Measurements from ENCODE around the gene BANP.

Gene BANP

DNA sequence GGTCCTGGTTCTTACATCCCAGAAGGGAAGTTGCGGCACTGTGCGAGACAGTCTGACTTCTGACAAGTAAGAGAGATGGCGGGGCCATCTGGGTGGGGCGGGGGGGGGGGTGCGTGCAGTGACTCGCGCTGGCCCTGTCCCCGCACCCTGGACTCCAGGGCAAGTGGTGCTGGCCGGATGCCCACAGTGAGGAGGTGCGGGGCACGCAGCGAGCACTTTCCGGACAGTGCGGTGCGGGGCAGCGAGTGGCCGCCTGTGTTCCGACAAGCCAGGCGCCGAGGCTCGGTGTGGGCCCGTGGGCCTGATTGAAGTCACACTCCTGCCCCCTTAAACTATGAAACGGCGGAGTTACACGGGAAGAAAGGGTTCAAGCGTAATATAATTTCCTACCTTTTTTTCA is 106.4 kb downstream of the BANP start:
- Histone ChIP-seq H3K9me3 (ENCODE audit: control insufficient read depth in 1 of 2, low read length in 2 of 2) (no peaks in the 10 kb centered on the region), H3K9ac (ENCODE audit: low read depth in 1 of 2, low read length in 2 of 2) (no peak overlapping the region), H3K4me3 (ENCODE audit: low read depth in 1 of 2, low read length in 2 of 2) (no peak overlapping the region), H3K36me3 (ENCODE audit: control insufficient read depth in 1 of 2, insufficient read depth in 2 of 2, low read length in 2 of 2) (peaks cover 10 to 31% of the 10 kb centered on the region in 2 donors), H3K4me1 (ENCODE audit: control insufficient read depth in 1 of 2, insufficient read depth in 2 of 2, low read length in 2 of 2) (no peaks in the 10 kb centered on the region), H3K27ac (ENCODE audit: low read depth, low read length) (no peak overlapping the region), H3K27me3 (ENCODE audit: control insufficient read depth in 1 of 2, insufficient read depth in 2 of 2, low read length in 2 of 2) (no peaks in the 10 kb centered on the region)

DNA sequence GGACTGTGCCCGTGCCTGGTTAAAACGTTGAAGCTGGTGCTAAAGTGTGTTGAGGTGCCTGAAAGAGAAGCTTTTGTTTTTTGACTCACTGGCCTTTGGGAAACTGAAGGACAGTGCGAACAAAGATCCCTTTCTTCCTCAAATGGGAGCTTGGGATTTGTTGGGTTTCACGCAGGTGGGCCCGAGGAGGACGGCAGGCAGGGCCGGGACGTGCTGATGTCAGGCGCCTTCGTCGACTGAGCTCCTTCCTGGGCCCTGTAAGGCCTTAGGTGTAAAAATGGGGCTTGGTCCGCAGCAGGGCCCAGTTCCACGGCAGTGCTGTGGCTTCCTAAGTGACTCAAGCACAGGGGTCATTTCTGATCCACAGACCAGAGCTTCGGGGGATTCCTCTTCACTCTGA is 106.9 kb downstream of the BANP start:
- Histone ChIP-seq H3K27ac (ENCODE audit: low read depth, low read length) (no peak overlapping the region), H3K9me3 (ENCODE audit: control insufficient read depth in 1 of 2, low read length in 2 of 2) (no peaks in the 10 kb centered on the region), H3K9ac (ENCODE audit: low read depth in 1 of 2, low read length in 2 of 2) (no peak overlapping the region), H3K4me1 (ENCODE audit: control insufficient read depth in 1 of 2, insufficient read depth in 2 of 2, low read length in 2 of 2) (no peaks in the 10 kb centered on the region), H3K27me3 (ENCODE audit: control insufficient read depth in 1 of 2, insufficient read depth in 2 of 2, low read length in 2 of 2) (no peaks in the 10 kb centered on the region), H3K36me3 (ENCODE audit: control insufficient read depth in 1 of 2, insufficient read depth in 2 of 2, low read length in 2 of 2) (peaks cover 9 to 31% of the 10 kb centered on the region in 2 donors), H3K4me3 (ENCODE audit: low read depth in 1 of 2, low read length in 2 of 2) (no peak overlapping the region)

- peaks cover 9 to 37% of the 10 kb centered on the region in 2 donors for H3K36me3 ChIP-seq (ENCODE audit: control insufficient read depth in 1 of 2, insufficient read depth in 2 of 2, low read length in 2 of 2)
- no peak overlapping the region for H3K9ac ChIP-seq (ENCODE audit: low read depth in 1 of 2, low read length in 2 of 2)
Measured at GRCh38 chr16:88058817-88059216, 107.6 kb downstream of the BANP start.

DNA sequence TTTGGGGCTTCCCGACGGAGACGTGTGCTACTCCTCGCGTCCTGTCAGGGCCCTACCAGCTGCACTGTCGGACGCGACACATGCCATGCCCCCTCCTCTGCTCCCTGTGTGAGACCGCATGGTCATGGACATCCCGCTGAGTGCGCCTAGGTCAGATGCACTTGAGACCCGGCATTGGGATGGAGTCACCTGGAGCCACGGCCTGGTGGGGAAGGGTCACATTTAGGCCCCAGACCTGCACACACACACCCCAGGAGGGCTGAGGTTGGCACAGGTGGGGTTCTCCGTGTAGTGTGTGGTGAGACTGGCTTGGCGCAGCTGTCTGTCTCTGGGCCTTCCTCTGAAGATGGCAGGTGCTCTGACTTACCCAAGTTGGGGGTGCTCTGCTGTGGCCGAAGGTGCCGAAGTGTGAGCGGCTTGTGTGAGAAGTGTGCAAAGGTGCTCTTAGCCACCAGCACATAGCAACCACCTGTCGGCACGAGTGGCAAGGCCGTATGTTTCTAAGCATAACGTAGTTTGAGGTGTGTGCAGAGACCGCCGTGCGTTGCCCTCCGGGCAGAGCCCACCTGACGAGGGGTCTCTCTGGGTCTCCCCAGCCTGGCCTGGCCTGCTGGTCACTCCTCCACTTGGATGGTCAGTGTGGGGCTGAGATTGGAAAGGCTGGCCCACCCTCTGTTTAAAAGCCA is 108.6 kb downstream of the BANP start:
- Histone ChIP-seq H3K9ac (ENCODE audit: low read depth in 1 of 2, low read length in 2 of 2) (no peak overlapping the region), H3K36me3 (ENCODE audit: control insufficient read depth in 1 of 2, insufficient read depth in 2 of 2, low read length in 2 of 2) (peaks cover 11 to 41% of the 10 kb centered on the region in 2 donors), H3K4me3 (ENCODE audit: low read depth in 1 of 2, low read length in 2 of 2) (no peak overlapping the region)

More at GRCh38 chr16:88058817-88059216, 107.6 kb downstream of the BANP start:
- no peaks in the 10 kb centered on the region for H3K4me1 ChIP-seq (ENCODE audit: control insufficient read depth in 1 of 2, insufficient read depth in 2 of 2, low read length in 2 of 2)
- no peaks in the 10 kb centered on the region for H3K27me3 ChIP-seq (ENCODE audit: control insufficient read depth in 1 of 2, insufficient read depth in 2 of 2, low read length in 2 of 2)
- no peak overlapping the region for H3K27ac ChIP-seq (ENCODE audit: low read depth, low read length)
- H3K9me3 ChIP-seq (ENCODE audit: control insufficient read depth in 1 of 2, low read length in 2 of 2), result no peaks in the 10 kb centered on the region
- no peak overlapping the region for H3K4me3 ChIP-seq (ENCODE audit: low read depth in 1 of 2, low read length in 2 of 2)

DNA sequence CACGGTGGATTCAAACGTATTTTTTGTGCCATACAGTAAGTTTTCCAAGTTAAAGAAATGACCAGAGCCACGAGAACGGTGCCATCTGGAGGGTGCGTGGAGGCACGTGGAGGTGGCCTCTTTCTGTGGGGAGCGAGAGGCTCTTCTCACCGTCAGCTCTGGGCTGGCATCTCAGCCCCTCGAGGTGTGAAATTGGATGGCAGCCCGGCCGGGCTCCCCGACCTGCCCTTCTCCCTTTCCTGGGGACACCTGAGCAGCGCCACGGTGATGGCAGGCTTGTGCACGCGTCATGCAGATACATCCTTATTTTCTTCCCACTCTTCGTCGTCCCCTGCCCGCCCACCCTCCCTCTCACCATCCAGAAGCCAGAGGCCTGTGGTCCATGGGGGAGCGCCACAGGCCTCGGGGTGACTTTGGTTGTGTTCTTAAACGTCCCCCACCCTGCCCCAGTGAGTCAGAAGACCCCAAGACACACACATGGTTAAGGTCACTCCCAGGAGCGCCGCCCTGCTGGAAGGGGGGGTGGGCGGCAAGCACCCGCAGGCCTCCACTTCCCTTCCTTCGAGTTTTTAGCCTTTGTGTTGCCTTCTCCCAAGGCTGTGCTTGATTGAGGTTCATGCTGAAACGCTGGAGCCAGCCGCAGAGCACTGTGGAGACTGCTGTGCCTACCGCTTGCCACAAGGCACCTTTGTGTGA is 109.4 kb downstream of the BANP start:
- no peaks in the 10 kb centered on the region for H3K9me3 ChIP-seq (ENCODE audit: control insufficient read depth in 1 of 2, low read length in 2 of 2)
- peaks cover 12 to 45% of the 10 kb centered on the region in 2 donors for H3K36me3 ChIP-seq (ENCODE audit: control insufficient read depth in 1 of 2, insufficient read depth in 2 of 2, low read length in 2 of 2)
- H3K4me1 ChIP-seq (ENCODE audit: control insufficient read depth in 1 of 2, insufficient read depth in 2 of 2, low read length in 2 of 2), result no peaks in the 10 kb centered on the region
- H3K9ac ChIP-seq (ENCODE audit: low read depth in 1 of 2, low read length in 2 of 2), result no peak overlapping the region
- H3K27me3 ChIP-seq (ENCODE audit: control insufficient read depth in 1 of 2, insufficient read depth in 2 of 2, low read length in 2 of 2), result no peaks in the 10 kb centered on the region
- no peak overlapping the region for H3K27ac ChIP-seq (ENCODE audit: low read depth, low read length)
- no peak overlapping the region for H3K4me3 ChIP-seq (ENCODE audit: low read depth in 1 of 2, low read length in 2 of 2)

More for the DNA sequence above, 108.6 kb downstream of the BANP start:
- Histone ChIP-seq H3K27me3 (ENCODE audit: control insufficient read depth in 1 of 2, insufficient read depth in 2 of 2, low read length in 2 of 2) (no peaks in the 10 kb centered on the region), H3K9me3 (ENCODE audit: control insufficient read depth in 1 of 2, low read length in 2 of 2) (no peaks in the 10 kb centered on the region), H3K27ac (ENCODE audit: low read depth, low read length) (no peak overlapping the region), H3K4me1 (ENCODE audit: control insufficient read depth in 1 of 2, insufficient read depth in 2 of 2, low read length in 2 of 2) (no peaks in the 10 kb centered on the region)

DNA sequence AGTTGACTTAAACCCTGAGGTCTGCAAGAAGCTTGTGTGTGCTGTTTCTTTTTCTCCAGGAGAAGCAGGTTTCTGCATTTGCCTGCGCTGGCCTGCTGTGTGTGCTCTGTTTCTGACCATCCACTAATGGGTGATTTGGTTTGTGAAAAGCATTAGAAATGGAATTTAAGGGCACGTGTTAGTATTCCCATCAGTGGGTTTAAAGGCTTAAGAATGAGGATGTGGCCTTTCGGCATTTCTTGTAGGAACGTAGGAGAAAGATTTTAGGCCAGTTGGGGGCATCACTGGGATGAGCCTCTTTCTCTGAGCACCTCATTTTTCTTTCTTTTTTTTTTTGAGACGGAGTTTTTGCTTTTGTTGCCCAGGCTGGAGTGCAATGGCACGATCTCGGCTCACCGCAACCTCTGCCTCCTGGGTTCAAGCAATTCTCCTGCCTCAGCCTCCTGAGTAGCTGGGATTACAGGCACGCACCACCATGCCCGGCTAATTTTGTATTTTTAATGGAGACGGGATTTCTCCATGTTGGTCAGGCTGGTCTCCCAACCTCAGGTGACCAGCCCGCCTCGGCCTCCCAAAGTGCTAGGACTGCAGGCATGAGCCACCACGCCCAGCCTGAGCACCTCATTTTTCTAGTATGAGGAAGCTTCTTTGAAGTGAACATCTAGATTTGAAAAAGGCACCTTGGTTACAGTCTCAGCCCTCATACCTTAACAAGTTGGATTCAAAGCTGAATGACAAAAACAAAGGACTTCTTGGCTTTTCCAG is 110.3 kb downstream of the BANP start:
- no peaks in the 10 kb centered on the region for H3K4me1 ChIP-seq (ENCODE audit: control insufficient read depth in 1 of 2, insufficient read depth in 2 of 2, low read length in 2 of 2)
- no peak overlapping the region for H3K27ac ChIP-seq (ENCODE audit: low read depth, low read length)
- no peak overlapping the region for H3K9ac ChIP-seq (ENCODE audit: low read depth in 1 of 2, low read length in 2 of 2)
- H3K4me3 ChIP-seq (ENCODE audit: low read depth in 1 of 2, low read length in 2 of 2), result no peak overlapping the region
- H3K27me3 ChIP-seq (ENCODE audit: control insufficient read depth in 1 of 2, insufficient read depth in 2 of 2, low read length in 2 of 2), result no peaks in the 10 kb centered on the region
- peaks cover 12 to 45% of the 10 kb centered on the region in 2 donors for H3K36me3 ChIP-seq (ENCODE audit: control insufficient read depth in 1 of 2, insufficient read depth in 2 of 2, low read length in 2 of 2)
- H3K9me3 ChIP-seq (ENCODE audit: control insufficient read depth in 1 of 2, low read length in 2 of 2), result no peaks in the 10 kb centered on the region

DNA sequence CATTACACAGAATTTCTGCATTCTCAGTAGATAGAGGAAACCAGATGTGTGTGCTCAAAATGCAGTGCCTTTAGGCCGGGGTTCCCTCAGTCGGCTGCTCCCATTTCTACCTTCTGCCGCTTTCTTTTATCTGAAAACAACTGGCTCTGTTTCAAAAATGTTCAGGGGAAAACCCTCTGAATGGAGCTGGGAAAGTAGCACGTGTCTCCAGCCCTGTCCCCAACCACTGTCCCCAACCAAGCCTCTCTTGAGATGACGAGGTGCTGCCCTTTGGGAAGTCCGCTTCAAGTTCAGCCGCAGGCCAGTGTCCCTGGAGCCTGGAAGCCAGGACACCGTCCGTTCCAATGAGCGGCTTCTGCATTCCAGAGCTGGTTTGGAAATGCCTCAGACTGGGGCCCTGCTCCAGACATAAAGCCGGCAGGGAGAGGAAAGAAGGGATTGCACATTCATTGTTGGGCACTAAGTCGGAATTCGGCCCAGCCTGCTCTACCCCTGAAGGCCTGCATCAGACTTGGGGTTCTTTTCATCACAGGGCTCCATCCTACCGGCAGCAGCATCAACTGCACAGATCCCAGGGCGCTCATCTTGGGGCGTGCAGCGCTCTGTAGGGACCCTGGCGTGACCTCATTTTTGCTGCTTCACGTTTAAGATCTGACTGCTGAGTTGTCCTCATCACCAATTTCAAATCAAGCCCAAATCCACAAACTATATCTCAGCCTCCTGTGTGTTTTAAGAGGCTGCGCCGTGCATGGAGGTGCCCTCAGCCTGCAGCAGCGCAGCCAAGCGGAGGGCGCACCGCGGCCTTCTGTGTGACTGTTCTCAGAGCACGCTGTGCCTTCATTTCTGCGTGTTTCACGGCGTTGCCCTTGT is 111.3 kb downstream of the BANP start:
- Histone ChIP-seq H3K27ac (ENCODE audit: low read depth, low read length) (no peak overlapping the region), H3K27me3 (ENCODE audit: control insufficient read depth in 1 of 2, insufficient read depth in 2 of 2, low read length in 2 of 2) (no peaks in the 10 kb centered on the region), H3K4me1 (ENCODE audit: control insufficient read depth in 1 of 2, insufficient read depth in 2 of 2, low read length in 2 of 2) (no peaks in the 10 kb centered on the region), H3K36me3 (ENCODE audit: control insufficient read depth in 1 of 2, insufficient read depth in 2 of 2, low read length in 2 of 2) (peaks cover 12 to 41% of the 10 kb centered on the region in 2 donors), H3K4me3 (ENCODE audit: low read depth in 1 of 2, low read length in 2 of 2) (no peak overlapping the region), H3K9me3 (ENCODE audit: control insufficient read depth in 1 of 2, low read length in 2 of 2) (no peaks in the 10 kb centered on the region), H3K9ac (ENCODE audit: low read depth in 1 of 2, low read length in 2 of 2) (no peak overlapping the region)

- H3K4me1 ChIP-seq (ENCODE audit: control insufficient read depth in 1 of 2, insufficient read depth in 2 of 2, low read length in 2 of 2), result no peaks in the 10 kb centered on the region
- no peaks in the 10 kb centered on the region for H3K9me3 ChIP-seq (ENCODE audit: control insufficient read depth in 1 of 2, low read length in 2 of 2)
- no peak overlapping the region for H3K27ac ChIP-seq (ENCODE audit: low read depth, low read length)
- H3K36me3 ChIP-seq (ENCODE audit: control insufficient read depth in 1 of 2, insufficient read depth in 2 of 2, low read length in 2 of 2), result peaks cover 12 to 40% of the 10 kb centered on the region in 2 donors
- H3K4me3 ChIP-seq (ENCODE audit: low read depth in 1 of 2, low read length in 2 of 2), result no peak overlapping the region
- H3K9ac ChIP-seq (ENCODE audit: low read depth in 1 of 2, low read length in 2 of 2), result no peak overlapping the region
- H3K27me3 ChIP-seq (ENCODE audit: control insufficient read depth in 1 of 2, insufficient read depth in 2 of 2, low read length in 2 of 2), result no peaks in the 10 kb centered on the region
Measured at GRCh38 chr16:88063211-88063773, 112.1 kb downstream of the BANP start.

- no peak overlapping the region for H3K4me3 ChIP-seq (ENCODE audit: low read depth in 1 of 2, low read length in 2 of 2)
- peaks cover 12 to 38% of the 10 kb centered on the region in 2 donors for H3K36me3 ChIP-seq (ENCODE audit: control insufficient read depth in 1 of 2, insufficient read depth in 2 of 2, low read length in 2 of 2)
- no peaks in the 10 kb centered on the region for H3K27me3 ChIP-seq (ENCODE audit: control insufficient read depth in 1 of 2, insufficient read depth in 2 of 2, low read length in 2 of 2)
- no peaks in the 10 kb centered on the region for H3K4me1 ChIP-seq (ENCODE audit: control insufficient read depth in 1 of 2, insufficient read depth in 2 of 2, low read length in 2 of 2)
- no peak overlapping the region for H3K27ac ChIP-seq (ENCODE audit: low read depth, low read length)
- H3K9ac ChIP-seq (ENCODE audit: low read depth in 1 of 2, low read length in 2 of 2), result no peak overlapping the region
- H3K9me3 ChIP-seq (ENCODE audit: control insufficient read depth in 1 of 2, low read length in 2 of 2), result no peaks in the 10 kb centered on the region
Measured at GRCh38 chr16:88064011-88064888, 113.0 kb downstream of the BANP start.
